ENCODE results near the gene PIGR.

DNA sequence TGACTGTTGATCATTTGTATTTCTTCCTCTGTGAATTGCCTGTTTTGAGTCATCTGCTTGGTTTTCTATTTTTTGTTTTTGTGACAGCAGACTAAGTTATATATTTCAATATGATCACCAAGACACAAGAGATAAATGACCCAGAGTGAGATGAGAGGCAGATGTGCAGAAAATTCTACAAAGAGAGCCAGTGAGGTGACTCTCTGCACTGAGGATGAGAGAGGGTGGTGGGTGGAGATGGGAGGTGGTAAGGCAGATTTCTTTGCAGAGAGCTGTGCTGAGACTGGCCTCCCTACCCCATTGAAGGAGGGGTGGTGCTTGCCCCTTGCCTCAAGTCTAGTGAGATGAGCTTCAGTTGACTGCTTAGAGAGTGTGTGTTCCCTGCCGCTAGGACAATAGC lies 41.6 kb upstream of the PIGR start:
- TF ChIP-seq CTCF (conservative IDR thresholded peaks at IDR 0.05; ENCODE audit: low read depth, low read length) (no peak), EZH2phosphoT487 (IDR thresholded peaks at IDR 0.05; ENCODE audit: borderline replicate concordance, low read length) (no peak)

All from PC-3 (cell line).